ENCODE data around the gene VENTX. TPM values are rescaled to one million over a fixed set of nuclear protein-coding genes. Genes with fewer than 3 reads are reported as not detected.

The VENTX gene
- total RNA-seq, 2 donors from 2014 or later, result 0.44 to 0.63 TPM

- no peaks in the 10 kb centered on the region for H3K9me3 ChIP-seq
- no peak for TF ChIP-seq CTCF (IDR thresholded peaks at IDR 0.05)
- no peak for DNase-seq (ENCODE audit: low spot score)
- H3K4me1 ChIP-seq, result no peaks in the 10 kb centered on the region
- no peaks in the 10 kb centered on the region for H3K36me3 ChIP-seq
- no peak overlapping the region for H3K27ac ChIP-seq
- no peaks in the 10 kb centered on the region for H3K27me3 ChIP-seq
- H3K4me3 ChIP-seq, result no peak overlapping the region
Measured at GRCh38 chr10:133199992-133200611, 37.6 kb upstream of the VENTX start.

GRCh38 chr10:133200621-133201031 lies 37.0 kb upstream of the VENTX start:
- TF ChIP-seq CTCF (IDR thresholded peaks at IDR 0.05), result no peak
- no peak for DNase-seq (ENCODE audit: low spot score)
- no peaks in the 10 kb centered on the region for H3K27me3 ChIP-seq

GRCh38 chr10:133201151-133201947 lies 36.3 kb upstream of the VENTX start:
- no peak for TF ChIP-seq CTCF (IDR thresholded peaks at IDR 0.05)
- no peak for DNase-seq (ENCODE audit: low spot score)
- H3K36me3 ChIP-seq, result no peaks in the 10 kb centered on the region
- H3K4me3 ChIP-seq, result no peak overlapping the region
- H3K27ac ChIP-seq, result no peak overlapping the region
- no peaks in the 10 kb centered on the region for H3K27me3 ChIP-seq
- no peaks in the 10 kb centered on the region for H3K9me3 ChIP-seq
- H3K4me1 ChIP-seq, result no peaks in the 10 kb centered on the region

More at GRCh38 chr10:133200621-133201031, 37.0 kb upstream of the VENTX start:
- no peaks in the 10 kb centered on the region for H3K4me1 ChIP-seq
- H3K9me3 ChIP-seq, result no peaks in the 10 kb centered on the region
- no peak overlapping the region for H3K4me3 ChIP-seq
- no peaks in the 10 kb centered on the region for H3K36me3 ChIP-seq
- no peak overlapping the region for H3K27ac ChIP-seq

- no peak overlapping the region for H3K4me3 ChIP-seq
- no peak overlapping the region for H3K27ac ChIP-seq
- no peak for TF ChIP-seq CTCF (IDR thresholded peaks at IDR 0.05)
- DNase-seq (ENCODE audit: low spot score), result no peak
- no peaks in the 10 kb centered on the region for H3K36me3 ChIP-seq
- no peaks in the 10 kb centered on the region for H3K27me3 ChIP-seq
- no peaks in the 10 kb centered on the region for H3K9me3 ChIP-seq
- H3K4me1 ChIP-seq, result no peaks in the 10 kb centered on the region
Measured at GRCh38 chr10:133201948-133202725, 35.5 kb upstream of the VENTX start.

- Histone ChIP-seq H3K9me3 (no peaks in the 10 kb centered on the region), H3K36me3 (no peaks in the 10 kb centered on the region), H3K27ac (no peak overlapping the region), H3K4me1 (no peaks in the 10 kb centered on the region), H3K27me3 (no peaks in the 10 kb centered on the region), H3K4me3 (no peak overlapping the region)
- no peak for DNase-seq (ENCODE audit: low spot score)
- no peak for TF ChIP-seq CTCF (IDR thresholded peaks at IDR 0.05)
Measured at GRCh38 chr10:133202778-133203651, 34.6 kb upstream of the VENTX start.

Data from right atrium auricular region (tissue), 2 donors.